ENCODE results near the gene MAGI2. TPM values are rescaled to one million over a fixed set of nuclear protein-coding genes. Genes with fewer than 3 reads are reported as not detected.

Gene MAGI2
- total RNA-seq, 6 experiments from 2014 or later: 1.2 to 4.0 (median 2.4) TPM

- TF ChIP-seq POLR2A (IDR thresholded peaks at IDR 0.05): no peak
- ATAC-seq: no peak
- 42% methylated on average over 2 of the region's 2 CpGs for WGBS (ENCODE audit: insufficient coverage, low coverage, low lambda C conversion rate, missing lambda C conversion rate)
- intact Hi-C loops (cut with DNase I): no loop called here
- no peaks in the 10 kb centered on the region for H3K36me3 ChIP-seq
- no peaks in the 10 kb centered on the region for H3K9me3 ChIP-seq
- no peak overlapping the region for H3K4me3 ChIP-seq
- no peaks in the 10 kb centered on the region for H3K4me1 ChIP-seq
- no peak overlapping the region for H3K27ac ChIP-seq
- DNase-seq: no peak
- no peaks in the 10 kb centered on the region for H3K27me3 ChIP-seq
These were observed 401.6 kb downstream of the MAGI2 start for GRCh38 chr7:79051915-79052314.

- DNase-seq (no peak), ATAC-seq (no peak)
- Histone ChIP-seq H3K27me3 (no peaks in the 10 kb centered on the region), H3K4me3 (no peak overlapping the region), H3K27ac (no peak overlapping the region), H3K36me3 (no peaks in the 10 kb centered on the region), H3K4me1 (no peaks in the 10 kb centered on the region), H3K9me3 (no peaks in the 10 kb centered on the region)
- 79% methylated on average over 5 of the region's 5 CpGs for WGBS (ENCODE audit: insufficient coverage, low coverage, low lambda C conversion rate, missing lambda C conversion rate)
- intact Hi-C loops (cut with DNase I): no loop called here
- TF ChIP-seq POLR2A (IDR thresholded peaks at IDR 0.05): no peak
- no peak for TF ChIP-seq CTCF (IDR thresholded peaks at IDR 0.05)
These were observed 402.9 kb downstream of the MAGI2 start for GRCh38 chr7:79050603-79051002.

DNA sequence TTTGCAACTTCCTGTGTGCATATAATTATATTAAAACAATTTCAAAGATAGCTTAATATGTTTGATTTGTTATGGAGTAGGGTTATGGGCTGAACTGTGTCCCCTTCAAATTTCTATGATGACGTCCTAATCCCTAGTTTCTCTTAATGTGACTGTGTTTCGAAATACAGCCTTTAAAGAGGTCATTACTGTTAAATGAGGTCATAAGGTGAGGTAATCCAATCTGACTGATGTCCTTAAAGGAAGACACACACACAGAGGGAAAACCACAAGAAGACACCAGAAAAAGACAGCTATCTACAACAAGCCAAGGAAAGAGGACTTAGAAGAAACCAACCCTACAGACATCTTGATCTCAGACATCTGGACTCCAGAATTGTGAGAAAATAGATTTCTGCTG is 407.4 kb downstream of the MAGI2 start:
- Histone ChIP-seq H3K9me3 (no peaks in the 10 kb centered on the region), H3K27me3 (no peaks in the 10 kb centered on the region), H3K36me3 (no peaks in the 10 kb centered on the region), H3K27ac (no peak overlapping the region), H3K4me1 (no peaks in the 10 kb centered on the region), H3K4me3 (no peak overlapping the region)
- 64% methylated on average over 2 of the region's 2 CpGs for WGBS (ENCODE audit: insufficient coverage, low coverage, low lambda C conversion rate, missing lambda C conversion rate)
- TF ChIP-seq POLR2A (IDR thresholded peaks at IDR 0.05) (no peak), CTCF (IDR thresholded peaks at IDR 0.05) (no peak)
- intact Hi-C loops (cut with DNase I): no loop called here
- no peak for DNase-seq
- ATAC-seq: no peak

- intact Hi-C loops (cut with DNase I): no loop called here
These were observed 416.5 kb downstream of the MAGI2 start for GRCh38 chr7:79037001-79037400.

GRCh38 chr7:79036356-79036755 is 417.1 kb downstream of the MAGI2 start:
- DNase-seq: no peak
- 61% methylated on average over 2 of the region's 2 CpGs for WGBS (ENCODE audit: insufficient coverage, low coverage, low lambda C conversion rate, missing lambda C conversion rate)
- TF ChIP-seq CTCF (IDR thresholded peaks at IDR 0.05): no peak
- no peak for TF ChIP-seq POLR2A (IDR thresholded peaks at IDR 0.05)
- no peak for ATAC-seq
- Histone ChIP-seq H3K27me3 (no peaks in the 10 kb centered on the region), H3K27ac (no peak overlapping the region), H3K4me1 (no peaks in the 10 kb centered on the region), H3K36me3 (no peaks in the 10 kb centered on the region), H3K4me3 (no peak overlapping the region), H3K9me3 (no peaks in the 10 kb centered on the region)
- intact Hi-C loops (cut with DNase I): no loop called here

More at GRCh38 chr7:79037001-79037400, 416.5 kb downstream of the MAGI2 start:
- DNase-seq: no peak
- H3K27ac ChIP-seq: no peak overlapping the region
- 90% methylated on average over 4 of the region's 4 CpGs for WGBS (ENCODE audit: insufficient coverage, low coverage, low lambda C conversion rate, missing lambda C conversion rate)
- no peaks in the 10 kb centered on the region for H3K36me3 ChIP-seq
- no peaks in the 10 kb centered on the region for H3K4me1 ChIP-seq
- no peak for ATAC-seq
- no peak overlapping the region for H3K4me3 ChIP-seq
- TF ChIP-seq CTCF (IDR thresholded peaks at IDR 0.05): no peak
- no peak for TF ChIP-seq POLR2A (IDR thresholded peaks at IDR 0.05)
- no peaks in the 10 kb centered on the region for H3K27me3 ChIP-seq
- H3K9me3 ChIP-seq: no peaks in the 10 kb centered on the region
